ENCODE measurements around the gene ANGPTL4.
A peak's percentile ranks its signal among the peaks of the same experiment; 100 is the strongest.
"Not testable (repeated sequence)": the region's sequence is repeated elsewhere in the genome, so short reads cannot be mapped to it uniquely, and the experiment has no call there.

ANGPTL4 gene, protein sequence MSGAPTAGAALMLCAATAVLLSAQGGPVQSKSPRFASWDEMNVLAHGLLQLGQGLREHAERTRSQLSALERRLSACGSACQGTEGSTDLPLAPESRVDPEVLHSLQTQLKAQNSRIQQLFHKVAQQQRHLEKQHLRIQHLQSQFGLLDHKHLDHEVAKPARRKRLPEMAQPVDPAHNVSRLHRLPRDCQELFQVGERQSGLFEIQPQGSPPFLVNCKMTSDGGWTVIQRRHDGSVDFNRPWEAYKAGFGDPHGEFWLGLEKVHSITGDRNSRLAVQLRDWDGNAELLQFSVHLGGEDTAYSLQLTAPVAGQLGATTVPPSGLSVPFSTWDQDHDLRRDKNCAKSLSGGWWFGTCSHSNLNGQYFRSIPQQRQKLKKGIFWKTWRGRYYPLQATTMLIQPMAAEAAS

DNA sequence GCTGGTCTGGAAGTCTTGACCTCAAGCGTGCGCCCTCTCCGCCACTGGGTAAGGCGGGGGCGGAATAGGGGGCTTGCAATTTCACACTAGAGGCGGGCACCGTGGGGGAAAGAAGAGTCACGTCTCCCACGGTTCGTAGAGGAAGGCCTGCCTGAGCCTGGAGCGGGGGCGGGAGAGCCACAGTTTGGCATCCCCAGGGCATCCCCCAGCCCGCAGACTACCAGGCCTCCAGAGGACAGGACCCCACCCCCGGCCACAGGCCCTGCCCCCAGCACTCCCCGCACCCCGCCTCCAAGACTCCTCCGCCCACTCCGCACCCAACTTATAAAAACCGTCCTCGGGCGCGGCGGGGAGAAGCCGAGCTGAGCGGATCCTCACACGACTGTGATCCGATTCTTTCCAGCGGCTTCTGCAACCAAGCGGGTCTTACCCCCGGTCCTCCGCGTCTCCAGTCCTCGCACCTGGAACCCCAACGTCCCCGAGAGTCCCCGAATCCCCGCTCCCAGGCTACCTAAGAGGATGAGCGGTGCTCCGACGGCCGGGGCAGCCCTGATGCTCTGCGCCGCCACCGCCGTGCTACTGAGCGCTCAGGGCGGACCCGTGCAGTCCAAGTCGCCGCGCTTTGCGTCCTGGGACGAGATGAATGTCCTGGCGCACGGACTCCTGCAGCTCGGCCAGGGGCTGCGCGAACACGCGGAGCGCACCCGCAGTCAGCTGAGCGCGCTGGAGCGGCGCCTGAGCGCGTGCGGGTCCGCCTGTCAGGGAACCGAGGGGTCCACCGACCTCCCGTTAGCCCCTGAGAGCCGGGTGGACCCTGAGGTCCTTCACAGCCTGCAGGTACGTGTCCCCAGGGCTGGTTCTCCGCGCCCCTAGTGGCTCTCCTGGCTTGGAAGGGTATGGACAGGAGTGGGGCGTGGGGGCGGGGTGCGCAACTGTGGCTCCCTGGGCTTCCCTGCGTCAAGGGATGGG lies at the start of gene ANGPTL4:
ANGPTL4 (plus strand) TSS at position 353 of the 969 bp plus-strand sequence; CDS start at position 520, 167 bp downstream.
- Histone ChIP-seq H3K9ac (ENCODE audit: low read length) (peak within 1 kb of the TSS; percentile 47), H3K4me1 (ENCODE audit: control insufficient read depth, insufficient read depth, low read length) (peaks cover 41% of the 10 kb centered on the region), H3K9me3 (ENCODE audit: control insufficient read depth, low read length) (no peaks in the 10 kb centered on the region), H3K36me3 (ENCODE audit: control insufficient read depth, insufficient read depth, low read length) (no peaks in the 10 kb centered on the region), H3K27me3 (ENCODE audit: control insufficient read depth, insufficient read depth, low read length) (peaks cover 24% of the 10 kb centered on the region), H3K4me3 (ENCODE audit: low read length) (peak within 1 kb of the TSS; percentile 36)

DNA sequence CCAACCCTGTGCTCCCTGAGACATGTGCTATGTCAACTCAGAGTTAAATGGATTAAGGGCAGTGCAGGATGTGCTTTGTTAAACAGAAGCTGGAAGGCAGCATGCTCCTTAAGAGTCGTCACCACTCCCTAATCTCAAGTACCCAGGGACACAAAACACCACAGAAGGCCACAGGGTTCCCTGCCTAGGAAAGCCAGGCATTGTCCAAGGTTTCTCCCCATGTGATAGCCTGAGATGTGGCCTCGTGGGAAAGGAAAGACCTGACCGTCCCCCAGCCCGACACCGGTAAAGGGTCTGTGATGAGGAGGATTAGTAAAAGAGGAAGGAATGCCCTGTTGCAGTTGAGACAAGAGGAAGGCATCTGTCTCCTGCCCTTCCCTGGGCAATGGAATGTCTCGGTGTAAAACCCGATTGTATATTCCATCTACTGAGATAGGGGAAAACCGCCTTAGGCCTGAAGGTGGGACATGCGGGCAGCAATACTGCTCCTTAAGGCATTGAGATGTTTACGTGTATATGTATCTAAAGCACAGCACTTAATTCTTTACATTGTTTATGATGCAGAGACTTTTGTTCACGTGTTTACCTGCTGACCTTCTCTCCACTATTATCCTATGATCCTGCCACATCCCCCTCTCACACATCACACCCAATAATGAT lies 48.8 kb upstream of the ANGPTL4 start:
- not testable (repeated sequence) for H3K36me3 ChIP-seq (ENCODE audit: control insufficient read depth, insufficient read depth, low read length)

DNA sequence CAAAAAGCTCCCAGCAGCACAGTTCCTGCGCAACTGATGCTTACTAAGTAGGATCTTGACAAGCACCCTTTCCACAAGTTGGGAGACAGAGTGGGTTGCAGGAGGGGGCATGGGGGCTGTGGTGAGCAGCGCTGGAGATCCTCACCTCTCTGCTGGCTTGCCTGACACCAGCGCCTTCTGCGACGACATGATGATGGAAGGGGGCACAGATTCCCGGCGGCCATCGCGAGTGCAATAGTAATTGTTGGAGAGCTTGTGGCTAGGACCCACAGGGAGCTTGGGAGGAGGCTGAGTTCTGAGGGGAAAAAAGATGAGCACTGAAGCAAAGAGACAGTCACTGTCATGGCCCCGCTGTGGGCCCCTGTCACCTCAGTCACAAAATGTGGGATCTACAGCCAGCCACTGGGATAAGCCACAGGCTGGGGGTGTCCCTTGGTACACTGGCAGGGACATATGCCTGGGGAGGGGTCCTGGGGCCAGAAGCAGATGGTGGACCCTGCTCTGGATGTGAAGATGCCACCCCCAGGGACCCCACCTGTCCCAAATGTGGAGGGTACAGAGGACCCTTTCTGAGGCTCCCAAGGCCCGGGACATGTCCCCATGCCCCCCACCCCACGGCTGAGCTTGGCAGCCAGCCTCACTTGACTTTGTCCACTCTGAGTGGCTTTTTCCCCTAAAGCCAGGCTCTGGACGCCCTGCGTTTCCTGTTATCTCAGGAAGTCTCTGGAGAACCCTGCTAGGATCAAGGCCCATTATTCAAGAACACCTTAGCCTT lies 47.4 kb upstream of the ANGPTL4 start:
- H3K9ac ChIP-seq (ENCODE audit: low read length) = no peak overlapping the region
- H3K36me3 ChIP-seq (ENCODE audit: control insufficient read depth, insufficient read depth, low read length) = no peaks in the 10 kb centered on the region
- peaks cover 17% of the 10 kb centered on the region for H3K4me1 ChIP-seq (ENCODE audit: control insufficient read depth, insufficient read depth, low read length)
- H3K4me3 ChIP-seq (ENCODE audit: low read length) = no peak overlapping the region
- H3K27me3 ChIP-seq (ENCODE audit: control insufficient read depth, insufficient read depth, low read length) = no peaks in the 10 kb centered on the region
- no peaks in the 10 kb centered on the region for H3K9me3 ChIP-seq (ENCODE audit: control insufficient read depth, low read length)

More for the DNA sequence above, 48.8 kb upstream of the ANGPTL4 start:
- H3K9ac ChIP-seq (ENCODE audit: low read length); H3K27me3 ChIP-seq (ENCODE audit: control insufficient read depth, insufficient read depth, low read length); H3K9me3 ChIP-seq (ENCODE audit: control insufficient read depth, low read length); H3K4me3 ChIP-seq (ENCODE audit: low read length): not testable (repeated sequence)
- H3K4me1 ChIP-seq (ENCODE audit: control insufficient read depth, insufficient read depth, low read length) = peaks cover 16% of the 10 kb centered on the region

DNA sequence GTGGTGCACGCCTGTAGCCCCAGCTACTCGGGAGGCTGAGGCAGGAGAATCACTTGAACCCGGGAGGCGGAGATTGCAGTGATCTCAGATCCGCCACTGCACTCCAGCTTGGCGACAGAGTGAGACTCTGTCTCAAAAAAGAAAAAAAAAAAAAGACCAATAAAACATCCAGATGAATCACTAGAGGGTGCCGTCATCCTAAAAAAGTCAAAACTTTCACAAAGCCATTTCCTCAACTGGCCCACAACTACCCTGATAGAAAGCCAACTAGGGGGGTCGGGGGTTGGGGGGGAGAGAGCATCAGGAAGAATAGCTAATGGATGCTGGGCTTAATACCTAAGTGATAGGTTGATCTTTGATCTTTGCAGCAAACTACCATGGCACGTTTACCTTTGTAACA lies 45.1 kb upstream of the ANGPTL4 start:
- H3K36me3 ChIP-seq (ENCODE audit: control insufficient read depth, insufficient read depth, low read length); H3K9ac ChIP-seq (ENCODE audit: low read length); H3K27me3 ChIP-seq (ENCODE audit: control insufficient read depth, insufficient read depth, low read length); H3K9me3 ChIP-seq (ENCODE audit: control insufficient read depth, low read length); H3K4me3 ChIP-seq (ENCODE audit: low read length): not testable (repeated sequence)
- peaks cover 24% of the 10 kb centered on the region for H3K4me1 ChIP-seq (ENCODE audit: control insufficient read depth, insufficient read depth, low read length)

DNA sequence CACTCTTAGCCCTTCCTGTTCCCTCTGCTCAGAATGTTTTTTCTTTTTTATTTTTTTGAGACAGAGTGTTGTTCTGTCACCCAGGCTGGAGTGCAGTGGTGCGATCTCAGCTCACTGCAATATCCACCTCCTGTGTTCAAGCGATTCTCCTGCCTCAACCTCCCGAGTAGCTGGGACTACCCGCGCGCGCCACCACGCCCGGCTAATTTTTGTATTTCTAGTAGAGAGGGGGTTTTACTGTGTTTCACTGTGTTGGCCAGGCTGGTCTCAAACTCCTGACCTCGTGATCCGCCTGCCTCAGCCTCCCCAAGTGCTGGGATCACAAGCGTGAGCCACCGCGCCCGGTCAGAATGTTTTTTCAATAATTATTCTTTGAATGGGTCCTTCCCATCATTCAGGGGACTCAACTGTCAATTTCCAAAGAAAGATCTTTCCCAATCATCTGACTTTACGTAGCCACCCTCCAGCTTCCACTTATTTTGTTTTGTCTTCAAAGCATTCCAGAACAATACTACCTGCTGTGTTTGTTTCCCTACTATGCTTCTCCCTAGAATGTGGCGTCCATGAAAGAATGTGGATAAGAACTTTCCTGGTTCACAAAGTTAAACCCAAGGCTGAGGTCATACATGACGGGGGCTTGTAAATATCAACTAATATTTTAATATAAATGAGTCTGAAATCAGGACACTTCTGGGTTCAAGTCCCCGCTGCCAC lies 44.0 kb upstream of the ANGPTL4 start:
- peaks cover 24% of the 10 kb centered on the region for H3K4me1 ChIP-seq (ENCODE audit: control insufficient read depth, insufficient read depth, low read length)
- H3K36me3 ChIP-seq (ENCODE audit: control insufficient read depth, insufficient read depth, low read length) = no peaks in the 10 kb centered on the region
- no peaks in the 10 kb centered on the region for H3K27me3 ChIP-seq (ENCODE audit: control insufficient read depth, insufficient read depth, low read length)
- peak overlapping the region; percentile 98 for H3K9ac ChIP-seq (ENCODE audit: low read length)
- H3K9me3 ChIP-seq (ENCODE audit: control insufficient read depth, low read length) = no peaks in the 10 kb centered on the region
- H3K4me3 ChIP-seq (ENCODE audit: low read length) = peak overlapping the region; percentile 99

DNA sequence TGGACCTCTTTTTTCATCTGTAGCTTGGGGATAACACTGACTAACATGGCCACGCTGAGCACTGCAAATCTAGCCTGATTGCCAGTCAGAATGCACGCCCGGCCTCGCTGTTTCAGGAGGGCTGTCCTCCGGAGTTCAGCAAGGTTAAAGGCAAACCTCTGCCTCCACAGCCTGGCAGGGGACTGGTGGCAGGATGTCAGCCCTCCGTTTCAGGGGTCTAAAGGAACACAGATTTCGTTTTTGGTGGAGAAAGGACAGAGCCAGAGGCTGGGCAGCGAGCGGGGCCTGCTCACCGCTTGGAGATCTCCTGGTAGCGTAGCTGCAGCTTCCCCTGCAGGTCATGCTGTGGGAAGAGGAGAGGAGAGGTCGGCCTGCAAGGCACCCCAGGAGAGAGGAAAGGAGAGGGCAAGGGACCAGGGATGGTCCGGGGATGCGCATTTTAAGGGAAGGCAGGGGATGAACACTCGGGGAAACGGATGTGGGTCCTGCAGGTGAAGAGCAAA lies 43.3 kb upstream of the ANGPTL4 start:
- H3K9ac ChIP-seq (ENCODE audit: low read length) = peak overlapping the region; percentile 98
- no peaks in the 10 kb centered on the region for H3K27me3 ChIP-seq (ENCODE audit: control insufficient read depth, insufficient read depth, low read length)
- no peaks in the 10 kb centered on the region for H3K36me3 ChIP-seq (ENCODE audit: control insufficient read depth, insufficient read depth, low read length)
- H3K4me1 ChIP-seq (ENCODE audit: control insufficient read depth, insufficient read depth, low read length) = peaks cover 24% of the 10 kb centered on the region
- peak overlapping the region; percentile 99 for H3K4me3 ChIP-seq (ENCODE audit: low read length)
- H3K9me3 ChIP-seq (ENCODE audit: control insufficient read depth, low read length) = no peaks in the 10 kb centered on the region

DNA sequence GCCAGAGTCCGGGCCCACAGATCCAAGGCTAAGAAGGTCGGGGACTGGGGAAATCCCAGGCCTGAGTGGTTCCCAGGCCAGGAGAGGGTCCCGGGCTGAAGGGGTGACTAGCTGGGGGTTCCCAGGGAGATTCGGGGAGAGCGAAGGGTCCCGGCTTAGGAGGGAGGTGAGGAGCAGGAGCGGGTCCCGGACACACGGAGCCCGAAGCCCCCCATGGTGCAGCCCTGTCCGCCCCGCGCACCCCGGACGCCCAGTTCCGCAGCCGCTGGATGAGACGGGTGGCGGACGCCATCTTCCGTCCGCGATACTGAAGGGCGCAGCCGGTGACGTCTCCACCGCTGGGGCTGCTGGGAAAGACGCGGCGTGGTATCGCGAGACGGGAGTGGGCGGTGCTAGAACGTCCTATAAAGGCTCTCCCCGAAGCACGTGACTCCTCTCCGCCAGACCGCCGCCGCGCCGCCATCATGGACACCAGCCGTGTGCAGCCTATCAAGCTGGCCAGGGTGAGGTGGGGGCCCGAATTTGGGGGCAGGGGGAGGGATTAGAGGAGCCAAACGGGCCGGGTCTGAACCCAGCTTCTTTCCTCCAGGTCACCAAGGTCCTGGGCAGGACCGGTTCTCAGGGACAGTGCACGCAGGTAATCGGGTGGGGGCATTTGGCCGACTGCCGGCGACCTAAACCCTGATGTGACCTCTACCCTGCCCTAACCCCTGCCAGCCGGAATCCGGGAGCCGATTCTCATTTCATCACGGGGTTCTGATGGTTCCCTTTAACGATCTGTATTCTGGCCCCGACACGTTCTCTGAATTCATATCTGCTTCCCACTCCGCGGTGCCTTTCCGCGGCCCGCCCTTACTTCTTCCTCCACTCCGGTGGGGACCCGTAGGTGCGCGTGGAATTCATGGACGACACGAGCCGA lies 42.6 kb upstream of the ANGPTL4 start, which contains the start of the genes NDUFA7 and RPS28:
NDUFA7 (minus strand) TSS at position 309 of the 919 bp plus-strand sequence; CDS start at position 292, 17 bp downstream.
RPS28 (plus strand) TSS at position 430 of the 919 bp plus-strand sequence; CDS start at position 465, 35 bp downstream.
- Histone ChIP-seq H3K9ac (ENCODE audit: low read length) (peak within 1 kb of the TSS; percentile 98), H3K27me3 (ENCODE audit: control insufficient read depth, insufficient read depth, low read length) (no peaks in the 10 kb centered on the region), H3K9me3 (ENCODE audit: control insufficient read depth, low read length) (no peaks in the 10 kb centered on the region), H3K4me1 (ENCODE audit: control insufficient read depth, insufficient read depth, low read length) (peaks cover 24% of the 10 kb centered on the region), H3K36me3 (ENCODE audit: control insufficient read depth, insufficient read depth, low read length) (no peaks in the 10 kb centered on the region), H3K4me3 (ENCODE audit: low read length) (peak within 1 kb of the TSS; percentile 99)

DNA sequence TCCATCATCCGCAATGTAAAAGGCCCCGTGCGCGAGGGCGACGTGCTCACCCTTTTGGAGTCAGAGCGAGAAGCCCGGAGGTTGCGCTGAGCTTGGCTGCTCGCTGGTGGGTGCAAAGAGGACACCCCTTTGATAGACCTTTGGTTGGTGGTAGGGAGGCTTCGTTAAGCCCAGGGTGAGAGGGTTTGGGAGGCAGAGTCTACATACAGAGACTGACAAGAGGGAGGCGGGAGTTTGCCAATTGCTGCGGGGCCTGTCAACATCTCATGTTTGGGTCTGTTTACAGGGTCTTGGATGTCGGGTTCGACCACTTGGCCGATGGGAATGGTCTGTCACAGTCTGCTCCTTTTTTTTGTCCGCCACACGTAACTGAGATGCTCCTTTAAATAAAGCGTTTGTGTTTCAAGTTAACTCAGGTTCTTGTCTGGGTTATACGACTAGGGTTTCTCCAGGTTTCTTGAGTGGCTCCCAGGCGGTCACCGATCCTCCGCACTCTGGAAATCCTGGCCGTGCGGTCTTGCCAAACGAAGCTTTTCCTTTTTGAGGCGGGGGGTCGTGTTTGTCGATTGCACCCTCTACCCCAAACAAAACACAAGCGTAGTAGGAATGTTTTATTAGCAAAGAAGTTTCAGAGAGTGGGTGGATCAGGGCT lies 41.8 kb upstream of the ANGPTL4 start:
- Histone ChIP-seq H3K4me3 (ENCODE audit: low read length) (peak overlapping the region; percentile 92), H3K4me1 (ENCODE audit: control insufficient read depth, insufficient read depth, low read length) (peaks cover 24% of the 10 kb centered on the region), H3K9ac (ENCODE audit: low read length) (peak overlapping the region; percentile 98), H3K27me3 (ENCODE audit: control insufficient read depth, insufficient read depth, low read length) (peaks cover 3% of the 10 kb centered on the region), H3K9me3 (ENCODE audit: control insufficient read depth, low read length) (no peaks in the 10 kb centered on the region), H3K36me3 (ENCODE audit: control insufficient read depth, insufficient read depth, low read length) (no peaks in the 10 kb centered on the region)

DNA sequence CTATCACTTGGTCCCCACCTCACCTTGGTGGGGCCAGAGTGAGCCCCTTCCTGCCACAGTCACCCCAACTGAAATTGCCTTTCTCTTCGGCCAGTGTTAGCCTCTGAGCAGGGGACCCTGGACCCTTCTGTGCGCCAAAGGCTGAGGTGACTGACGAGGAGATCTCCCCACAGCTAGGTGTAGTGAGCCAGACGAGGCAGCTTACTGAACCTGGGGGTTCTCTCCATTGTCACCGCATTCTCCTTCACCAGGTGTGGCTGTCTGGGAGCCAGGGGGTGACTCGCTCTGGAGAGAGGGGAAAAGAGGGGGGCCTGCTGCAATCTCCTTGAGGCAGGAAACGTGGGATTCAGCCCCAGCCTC lies 41.3 kb upstream of the ANGPTL4 start:
- peak overlapping the region; percentile 92 for H3K4me3 ChIP-seq (ENCODE audit: low read length)
- no peaks in the 10 kb centered on the region for H3K9me3 ChIP-seq (ENCODE audit: control insufficient read depth, low read length)
- peak overlapping the region; percentile 98 for H3K9ac ChIP-seq (ENCODE audit: low read length)
- peaks cover 24% of the 10 kb centered on the region for H3K4me1 ChIP-seq (ENCODE audit: control insufficient read depth, insufficient read depth, low read length)
- no peaks in the 10 kb centered on the region for H3K36me3 ChIP-seq (ENCODE audit: control insufficient read depth, insufficient read depth, low read length)
- H3K27me3 ChIP-seq (ENCODE audit: control insufficient read depth, insufficient read depth, low read length) = peaks cover 4% of the 10 kb centered on the region
